ENCODE results near the gene DDX42.
"Not testable (repeated sequence)": the region's sequence is repeated elsewhere in the genome, so short reads cannot be mapped to it uniquely, and the experiment has no call there.

DDX42 gene

DNA sequence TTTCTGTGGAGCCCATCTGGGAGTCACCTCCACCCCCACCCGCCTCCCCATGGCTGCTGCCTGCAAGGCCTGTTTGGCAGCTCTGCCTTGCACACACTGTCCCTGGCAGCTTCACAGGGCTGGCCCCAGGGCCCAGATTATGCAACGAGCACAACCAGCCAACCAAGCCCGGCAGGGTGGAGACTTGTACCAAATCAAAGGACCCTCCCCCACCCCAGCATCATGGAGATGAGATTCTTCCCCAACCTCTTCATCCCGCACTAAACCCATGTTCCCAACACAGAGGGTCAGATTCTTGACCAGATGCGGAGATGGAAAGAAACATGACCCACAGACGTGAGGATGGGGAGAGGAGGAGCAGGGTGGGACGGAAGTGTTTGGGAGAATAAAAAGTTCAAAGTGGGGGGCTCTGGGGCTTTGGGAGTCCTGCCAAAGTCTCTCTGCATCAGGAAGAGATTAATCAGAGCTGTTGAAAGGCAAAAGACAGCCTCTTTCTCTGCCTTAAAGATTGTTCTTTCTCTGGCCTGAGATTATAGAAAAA is 64.7 kb downstream of the DDX42 start:
- DNase-seq (ENCODE audit: low spot score), result no peak

DNA sequence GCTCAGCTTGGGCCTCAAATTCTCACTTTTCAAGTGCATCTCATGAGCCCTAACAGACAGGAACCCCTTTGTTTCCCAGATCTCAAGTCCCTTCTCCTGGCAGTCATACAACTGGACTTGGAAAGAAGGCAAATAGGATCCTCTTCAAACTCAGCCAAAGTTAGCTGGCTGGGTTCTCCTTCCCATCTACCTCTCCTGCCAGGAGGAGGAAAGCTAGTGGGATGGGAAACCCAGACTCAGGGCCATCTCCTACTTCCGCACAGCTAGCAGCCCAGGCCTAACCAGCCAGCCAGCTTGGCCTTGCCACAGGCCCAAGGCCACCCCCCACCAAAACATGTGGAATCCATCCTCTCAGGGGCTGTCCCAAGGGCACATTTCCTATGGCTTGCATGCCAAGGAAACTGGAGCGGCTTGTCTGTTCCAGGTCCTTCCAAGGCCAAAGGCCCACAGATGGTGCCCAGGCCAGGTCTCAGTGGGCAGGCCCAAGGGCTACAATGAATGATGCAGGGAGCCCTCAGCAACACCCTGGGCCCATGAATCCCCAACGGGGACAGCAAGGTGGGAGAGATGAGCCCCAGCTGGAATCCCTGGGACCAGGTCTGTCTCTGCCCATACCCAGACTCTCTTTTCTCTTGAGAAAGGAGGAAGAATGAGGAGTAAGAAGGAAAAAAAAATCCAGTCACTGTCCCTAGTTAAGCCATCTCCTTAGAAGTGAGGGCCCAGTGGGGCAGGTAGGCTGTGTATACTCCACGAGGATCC is 66.8 kb downstream of the DDX42 start:
- DNase-seq (ENCODE audit: low spot score), result no peak

DNA sequence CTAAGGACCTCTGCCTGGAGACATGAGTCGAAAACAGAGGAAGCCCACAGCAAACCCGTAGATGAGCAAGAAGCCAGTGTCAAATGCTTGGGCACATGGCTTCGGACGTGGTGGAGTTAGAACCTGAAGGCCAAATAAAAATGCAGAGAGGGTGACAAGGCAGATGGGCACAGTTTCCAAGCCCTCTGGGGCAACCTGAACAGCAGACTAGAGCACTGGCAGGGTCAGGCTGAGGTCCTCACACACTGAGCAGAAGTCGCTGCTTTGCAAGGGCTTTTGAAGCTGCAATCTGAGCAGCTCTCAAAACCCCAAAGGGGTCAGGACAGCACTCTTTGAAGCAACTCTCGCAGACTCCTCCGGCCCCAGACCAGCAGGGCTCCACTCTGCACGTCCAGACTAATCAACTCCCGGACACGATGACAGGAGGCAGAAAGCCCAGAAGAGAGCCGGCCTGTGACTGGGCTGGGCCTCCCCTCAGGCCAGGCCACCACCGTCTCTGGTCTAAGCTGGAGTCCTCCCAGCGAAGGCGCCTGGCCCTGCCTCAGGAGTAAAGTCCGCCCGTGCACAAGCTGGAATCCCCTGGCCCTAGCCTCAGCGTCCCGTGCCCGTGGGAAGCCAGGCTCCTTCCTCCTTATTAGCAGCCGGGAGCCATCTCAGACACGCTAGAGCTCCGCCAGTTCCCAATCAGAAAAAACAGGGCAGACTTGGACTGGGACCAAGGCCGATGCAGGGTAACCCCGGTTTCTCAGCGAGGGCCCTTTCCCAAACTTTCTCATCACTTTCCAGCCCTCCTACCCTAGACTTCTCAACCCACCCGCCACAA is 67.6 kb downstream of the DDX42 start:
- DNase-seq (ENCODE audit: low spot score), result peak; percentile 23

DNA sequence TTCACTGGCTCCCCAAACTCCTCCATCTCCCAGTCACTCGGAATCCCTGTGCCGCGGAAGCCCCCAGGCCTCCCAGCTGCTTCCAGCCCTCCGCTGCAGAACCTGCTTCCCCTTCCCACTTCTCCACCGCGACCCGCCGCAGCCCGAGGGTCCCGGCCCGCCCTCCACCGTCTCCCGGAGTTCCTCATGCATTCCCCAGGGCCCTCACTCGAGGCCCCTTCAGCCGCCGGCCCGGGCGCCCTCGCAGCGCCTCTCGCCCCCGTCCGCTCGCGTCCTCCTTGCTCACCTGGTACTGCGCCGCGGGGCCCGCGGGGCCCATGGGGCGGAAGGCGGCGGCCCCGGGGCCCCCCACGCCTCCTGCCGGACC is 68.2 kb downstream of the DDX42 start:
- no peak for DNase-seq (ENCODE audit: low spot score)

DNA sequence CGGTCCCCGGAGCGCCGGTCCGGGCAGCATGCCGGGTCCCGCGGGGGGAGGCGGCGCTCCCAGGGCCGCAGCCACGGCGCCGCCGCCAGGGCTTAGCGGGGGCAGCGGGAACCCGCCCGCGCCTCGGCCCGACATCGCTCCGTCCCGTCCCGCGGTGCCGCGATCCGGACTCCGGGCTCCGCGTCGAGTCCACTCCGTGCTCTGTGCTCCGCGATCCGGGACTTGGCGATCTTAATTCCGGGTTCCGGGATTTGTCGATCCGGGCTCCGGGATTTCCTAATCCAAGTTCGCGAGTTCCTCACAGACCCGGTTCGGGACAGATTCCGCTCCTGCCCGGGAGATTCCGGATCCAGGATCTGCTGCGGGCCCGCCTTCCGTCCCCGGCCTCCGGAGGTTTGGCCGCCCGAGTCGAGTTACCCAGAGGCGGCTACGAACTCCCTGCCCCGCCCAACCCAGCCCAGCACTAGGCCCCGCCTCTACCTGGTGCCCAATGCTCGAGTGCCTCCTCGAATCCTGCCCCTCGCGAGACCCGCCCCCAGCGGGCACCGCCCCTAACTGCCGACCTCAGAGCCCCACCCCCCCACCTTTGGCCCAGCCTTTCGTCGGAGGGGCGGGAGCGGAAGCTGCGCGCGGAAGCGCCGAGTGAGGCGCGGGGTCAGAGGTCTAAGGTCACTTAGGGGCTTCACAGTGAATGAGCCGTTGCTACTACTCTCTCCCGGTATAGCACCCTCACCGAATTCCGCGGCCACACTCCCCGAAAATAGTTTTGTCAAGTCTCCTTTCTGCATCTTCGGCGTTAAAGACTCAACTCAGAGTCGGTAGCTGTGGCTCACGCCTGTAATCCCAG is 68.8 kb downstream of the DDX42 start, which contains the start of gene SMARCD2:
TSS of gene SMARCD2 (minus strand) at position 146 of the 847 bp plus-strand sequence. CDS start at position 135, 11 bp downstream.
- peak; percentile 98 for DNase-seq (ENCODE audit: low spot score)

DNA sequence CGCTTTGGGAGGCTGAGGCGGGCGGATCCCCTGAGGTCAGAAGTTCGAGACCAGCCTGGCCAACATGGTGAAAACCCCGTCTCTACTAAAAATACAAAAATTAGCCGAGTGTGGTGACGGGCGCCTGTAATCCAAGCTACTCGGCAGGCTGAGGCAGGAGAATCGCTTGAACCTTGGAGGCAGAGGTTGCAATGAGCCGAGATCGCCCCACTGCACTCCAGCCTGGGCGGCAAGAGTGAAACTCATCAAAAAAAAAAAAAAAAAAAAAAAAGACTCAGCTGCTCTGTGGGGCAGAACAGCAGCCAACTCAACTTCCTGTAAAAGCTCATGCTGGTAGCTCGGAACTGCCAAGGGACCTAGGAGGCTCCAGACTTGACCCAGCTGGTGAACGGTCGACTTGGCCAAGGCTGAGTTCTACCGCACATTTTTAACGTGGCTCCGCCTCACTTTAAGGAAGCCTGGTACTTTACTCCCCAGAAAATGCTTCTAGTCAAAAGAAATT is 69.5 kb downstream of the DDX42 start:
- not testable (repeated sequence) for DNase-seq (ENCODE audit: low spot score)

DNA sequence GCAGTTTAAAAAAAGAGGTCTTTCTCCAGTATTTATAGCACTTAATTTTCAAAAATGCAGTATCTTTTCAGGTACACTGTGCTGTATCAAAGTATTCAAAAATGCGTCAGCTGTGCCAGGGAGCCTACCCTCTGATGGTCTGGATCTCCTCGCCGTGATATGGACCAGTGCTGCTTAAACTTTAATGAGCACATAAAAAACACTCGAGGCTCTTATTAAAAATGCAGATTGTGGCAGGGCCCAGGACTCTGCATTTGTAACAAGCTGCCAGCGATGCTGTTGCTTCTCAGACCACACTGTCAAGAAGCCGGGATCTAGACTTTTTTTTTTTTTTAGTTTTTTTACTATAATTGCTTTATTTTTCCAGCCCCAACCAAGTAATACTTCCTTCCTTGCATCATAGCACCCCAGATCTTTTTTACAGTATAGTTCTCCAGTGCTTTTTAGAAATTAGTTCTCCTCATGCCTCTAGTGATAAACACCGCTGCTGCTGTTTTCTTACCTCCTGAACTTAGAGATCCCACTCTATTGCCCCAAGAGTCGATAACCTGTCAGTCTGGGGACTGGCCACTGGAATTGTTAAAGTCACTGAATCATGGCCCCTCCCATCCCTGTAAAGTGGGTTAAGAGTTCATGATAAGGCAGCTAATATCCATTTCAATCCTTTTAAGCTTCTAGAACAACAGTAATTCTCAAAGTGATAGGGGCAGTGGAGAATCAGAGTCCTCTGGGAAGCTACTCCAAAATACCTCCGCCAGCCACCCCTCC is 70.1 kb downstream of the DDX42 start:
- DNase-seq (ENCODE audit: low spot score), result no peak

DNA sequence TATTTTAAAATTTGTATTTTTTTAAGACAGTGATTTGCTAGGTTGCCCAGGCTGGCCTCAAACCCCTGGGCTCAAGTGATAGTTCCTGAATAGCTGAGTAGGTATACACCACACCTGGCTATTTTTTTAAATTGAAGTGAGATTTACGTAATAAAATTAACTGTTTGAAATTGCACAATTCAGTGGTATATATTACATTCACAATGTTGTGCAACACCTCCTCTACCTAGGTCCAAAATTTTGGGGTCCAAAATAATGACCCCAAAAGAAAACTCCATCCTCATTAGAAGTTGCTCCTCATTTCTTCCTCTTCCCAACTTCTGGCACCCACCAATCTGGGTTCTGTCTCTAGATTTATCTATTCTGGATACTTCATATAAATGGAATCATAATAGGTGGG is 71.5 kb downstream of the DDX42 start:
- no peak for DNase-seq (ENCODE audit: low spot score)

DNA sequence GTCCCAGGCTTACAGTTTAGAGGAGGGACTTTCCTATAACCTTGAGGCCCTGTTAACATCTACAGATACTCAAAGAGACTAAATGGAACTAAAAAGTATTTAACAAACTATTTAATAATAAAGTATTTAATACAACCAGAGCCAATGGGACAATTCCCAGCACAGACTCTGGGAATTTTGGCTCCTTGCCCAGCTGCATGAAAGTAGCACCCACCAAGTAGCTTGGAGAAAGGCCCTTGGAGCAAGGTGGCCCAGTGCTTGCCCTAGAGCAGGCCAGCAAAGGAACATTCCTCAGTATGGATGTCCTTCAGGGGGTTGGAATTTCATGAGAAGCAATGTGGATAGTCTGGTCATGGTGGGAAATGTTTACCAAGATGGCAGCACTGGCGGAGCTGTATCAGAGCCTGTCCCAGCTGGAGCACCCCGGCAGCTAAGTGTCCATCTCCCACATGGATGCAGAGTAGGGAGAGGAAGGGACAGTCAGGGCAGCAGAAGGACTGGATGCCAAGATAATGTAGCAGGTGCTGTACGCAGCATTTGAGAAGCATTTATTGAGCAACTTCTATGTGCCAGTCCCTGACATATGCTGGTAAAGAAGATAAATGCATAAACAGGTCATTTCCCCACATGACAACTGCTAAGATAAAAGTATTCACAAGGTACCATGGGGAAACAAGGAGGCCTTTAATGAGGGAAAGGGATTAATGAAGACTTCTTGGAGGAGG is 73.7 kb downstream of the DDX42 start:
- DNase-seq (ENCODE audit: low spot score), result no peak

DNA sequence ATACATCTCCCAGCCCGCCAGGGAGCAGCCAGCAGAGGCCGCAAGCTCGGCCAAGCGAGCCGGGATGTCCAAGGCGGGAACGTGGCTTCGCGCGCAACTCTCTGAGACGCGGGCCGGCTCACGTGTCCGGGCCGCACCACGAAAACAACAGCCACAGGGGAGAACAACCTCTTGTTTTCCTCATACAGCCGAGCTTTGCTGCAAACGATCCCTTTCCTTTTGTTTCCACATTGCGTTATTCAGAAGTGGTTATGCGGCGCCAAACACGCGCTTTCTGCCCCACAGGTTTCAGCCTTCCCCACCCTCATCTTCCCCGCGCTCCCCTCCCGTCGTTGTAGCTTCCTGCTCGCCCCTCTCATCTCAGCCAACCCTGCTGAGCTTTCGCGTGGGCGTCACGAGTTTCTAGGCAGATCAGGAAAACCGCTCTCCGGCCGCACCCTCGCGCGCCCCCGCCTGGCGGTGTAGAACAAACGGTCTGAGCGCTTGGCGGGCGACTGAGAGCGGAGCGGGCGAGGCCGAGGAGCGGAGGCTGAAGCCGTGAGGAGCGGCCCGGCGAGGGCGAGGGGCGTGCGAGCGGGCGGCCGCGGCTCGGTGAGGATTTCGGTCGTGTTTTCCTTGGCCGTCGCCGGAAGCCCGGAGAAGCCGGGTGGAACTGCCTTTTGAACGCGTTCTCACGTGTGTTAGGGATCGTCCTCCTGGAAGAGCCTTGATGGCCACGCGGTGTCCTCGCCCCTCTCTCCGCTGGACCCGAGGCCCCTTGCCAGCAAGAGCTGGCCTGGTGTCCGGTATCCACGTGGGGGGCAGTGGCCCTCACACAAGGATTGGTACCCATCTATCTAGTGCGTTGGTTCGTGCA is 75.1 kb downstream of the DDX42 start:
- DNase-seq (ENCODE audit: low spot score), result peak; percentile 95

DNA sequence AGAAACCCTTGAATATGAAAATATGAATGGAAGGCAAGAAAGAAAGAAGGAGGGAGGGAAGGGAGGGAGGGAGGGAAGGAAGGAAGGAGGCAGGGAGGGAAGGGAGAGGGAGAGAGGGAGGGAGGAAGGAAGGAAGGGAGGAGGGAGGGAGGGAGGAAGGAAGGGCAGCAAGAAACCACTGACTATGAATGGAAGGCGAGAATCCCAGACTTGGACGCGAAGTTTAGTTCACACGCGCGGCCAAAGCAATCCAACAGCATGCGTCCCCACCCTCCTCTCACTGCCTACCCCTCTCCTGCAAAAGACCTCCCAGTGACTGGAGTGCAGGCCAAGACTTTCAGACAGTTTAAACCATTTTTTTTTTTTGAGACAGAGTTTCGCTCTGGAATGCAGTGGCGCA is 76.4 kb downstream of the DDX42 start:
- no peak for DNase-seq (ENCODE audit: low spot score)

DNA sequence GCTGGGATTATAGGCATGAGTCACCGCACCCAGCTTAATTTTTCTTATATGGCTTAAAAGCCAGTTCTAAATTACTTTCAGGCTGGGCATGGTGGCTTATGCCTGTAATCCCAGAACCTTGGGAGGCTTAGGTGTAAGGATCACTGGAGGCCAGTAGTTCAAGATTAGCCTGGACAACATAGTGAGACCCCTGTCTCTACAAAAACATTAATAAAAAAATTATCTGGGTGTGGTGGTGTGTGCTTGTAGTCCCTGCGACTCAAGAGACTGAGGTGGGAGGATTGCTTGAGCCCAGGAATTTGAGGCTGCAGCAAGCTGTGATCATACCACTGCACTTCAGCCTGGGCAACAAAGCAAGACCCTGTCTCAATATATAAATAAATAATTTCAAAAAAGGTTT is 79.3 kb downstream of the DDX42 start:
- DNase-seq (ENCODE audit: low spot score), result no peak

DNA sequence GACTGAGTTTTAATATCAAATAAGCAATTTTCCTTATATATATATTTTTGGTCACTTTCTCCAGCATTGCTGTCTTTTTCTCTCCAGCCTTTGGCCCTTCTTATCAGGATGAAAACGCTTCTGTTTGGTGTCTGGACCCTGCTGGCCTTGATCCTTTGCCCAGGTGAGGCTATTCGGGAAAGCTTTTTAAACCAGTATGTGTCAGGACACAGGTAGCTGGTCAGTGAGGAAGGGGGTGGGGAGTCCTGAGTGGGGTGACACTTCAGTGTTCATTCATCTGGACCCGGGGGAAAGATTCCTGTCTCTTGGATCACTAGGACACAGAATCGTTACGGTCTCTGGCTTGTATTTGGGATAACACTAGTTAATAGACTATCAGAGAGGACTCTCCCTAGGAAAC is 80.7 kb downstream of the DDX42 start:
- DNase-seq (ENCODE audit: low spot score), result no peak

DNA sequence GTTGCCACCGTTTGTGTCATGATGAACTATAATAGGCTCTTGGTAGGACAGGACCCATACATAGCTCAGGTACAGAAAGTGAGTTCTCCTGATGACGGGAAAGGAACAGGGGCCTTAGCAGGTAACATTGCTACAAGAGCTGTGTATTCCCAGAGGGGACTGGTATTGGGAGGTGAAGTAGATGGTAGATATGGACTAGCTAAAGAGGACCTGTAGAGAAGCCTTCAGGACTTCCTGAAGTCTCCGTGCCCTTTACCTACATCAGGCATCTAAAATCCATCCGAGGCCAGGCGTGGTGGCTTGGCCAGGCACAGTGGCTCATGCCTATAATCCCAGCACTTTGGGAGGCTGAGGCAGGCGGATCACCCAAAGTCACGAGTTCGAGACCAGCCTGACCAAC is 81.2 kb downstream of the DDX42 start:
- DNase-seq (ENCODE audit: low spot score), result no peak

DNA sequence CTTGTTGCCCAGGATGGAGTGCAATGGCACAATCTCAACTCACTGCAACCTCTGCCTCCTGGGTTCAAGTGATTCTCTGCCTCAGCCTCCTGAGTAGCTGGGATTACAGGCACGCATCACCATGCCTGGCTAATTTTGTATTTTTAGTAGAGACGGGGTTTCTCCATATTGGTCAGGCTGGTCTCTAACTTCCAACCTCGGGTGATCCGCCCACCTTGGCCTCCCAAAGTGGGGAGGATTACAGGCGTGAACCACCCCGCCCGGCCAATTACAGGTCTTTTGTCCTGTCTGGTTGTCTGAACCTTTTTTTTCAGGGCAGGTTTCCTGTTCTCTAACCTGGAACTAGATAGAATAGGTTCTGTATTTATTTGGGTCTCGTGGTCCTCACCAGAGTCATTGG is 82.5 kb downstream of the DDX42 start:
- DNase-seq (ENCODE audit: low spot score), result not testable (repeated sequence)

DNA sequence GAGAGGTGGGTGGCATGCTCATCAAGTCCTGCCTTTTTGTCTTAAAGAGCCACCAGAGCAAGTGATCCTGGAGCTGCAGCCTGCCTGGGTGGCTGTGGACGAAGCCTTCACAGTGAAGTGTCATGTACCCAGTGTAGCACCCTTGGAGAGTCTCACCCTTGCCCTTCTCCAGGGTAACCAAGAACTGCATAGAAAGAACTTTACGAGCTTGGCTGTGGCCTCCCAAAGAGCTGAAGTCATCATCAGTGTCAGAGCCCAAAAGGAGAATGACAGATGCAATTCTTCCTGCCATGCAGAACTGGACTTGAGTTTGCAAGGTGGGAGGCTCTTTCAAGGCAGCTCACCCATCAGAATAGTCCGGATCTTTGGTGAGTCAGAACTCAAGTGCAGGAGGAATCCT is 85.3 kb downstream of the DDX42 start:
- DNase-seq (ENCODE audit: low spot score), result no peak

DNA sequence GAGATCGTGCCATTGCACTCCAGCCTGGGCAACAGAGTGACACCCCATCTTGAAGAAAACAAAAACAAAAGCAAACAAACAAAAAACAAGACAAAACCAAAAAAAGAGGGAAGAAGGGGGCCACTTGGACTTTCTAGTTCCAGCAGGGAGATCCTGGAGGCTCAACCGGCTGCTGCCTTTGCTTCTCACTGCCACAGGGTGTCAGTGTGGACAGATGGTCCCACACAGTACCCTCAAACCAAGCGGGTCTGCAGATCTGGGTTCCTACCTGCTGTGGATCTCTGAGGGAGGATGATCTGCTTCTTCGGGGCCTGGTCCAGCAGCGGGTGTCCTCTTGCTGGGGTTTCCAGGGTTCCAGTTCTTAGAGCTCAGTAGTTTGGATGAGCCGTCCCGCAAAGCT is 92.7 kb downstream of the DDX42 start:
- not testable (repeated sequence) for DNase-seq (ENCODE audit: low spot score)

Data from SW480 (cell line).